Panc1 (cell line): ENCODE results near the gene KLHL26.

Source experiments
- POLR2AphosphoS5 ChIP-seq: IDR thresholded peaks from 2 replicates; pipeline ENCODE4 v1.6.1; 2012; ENCODE audit warnings: mild to moderate bottlenecking, low read depth, low read length, moderate library complexity
- TF ChIP-seq, protein P1 (sequence below): fragments of 450-650 bp; IDR thresholded peaks from 2 replicates; pipeline ENCODE4 v1.5.1; 2017; ENCODE audit warnings: mild to moderate bottlenecking

GRCh38 chr19:18654469-18654868 lies 17.6 kb downstream of the KLHL26 start:
- TF ChIP-seq, protein P1, sequence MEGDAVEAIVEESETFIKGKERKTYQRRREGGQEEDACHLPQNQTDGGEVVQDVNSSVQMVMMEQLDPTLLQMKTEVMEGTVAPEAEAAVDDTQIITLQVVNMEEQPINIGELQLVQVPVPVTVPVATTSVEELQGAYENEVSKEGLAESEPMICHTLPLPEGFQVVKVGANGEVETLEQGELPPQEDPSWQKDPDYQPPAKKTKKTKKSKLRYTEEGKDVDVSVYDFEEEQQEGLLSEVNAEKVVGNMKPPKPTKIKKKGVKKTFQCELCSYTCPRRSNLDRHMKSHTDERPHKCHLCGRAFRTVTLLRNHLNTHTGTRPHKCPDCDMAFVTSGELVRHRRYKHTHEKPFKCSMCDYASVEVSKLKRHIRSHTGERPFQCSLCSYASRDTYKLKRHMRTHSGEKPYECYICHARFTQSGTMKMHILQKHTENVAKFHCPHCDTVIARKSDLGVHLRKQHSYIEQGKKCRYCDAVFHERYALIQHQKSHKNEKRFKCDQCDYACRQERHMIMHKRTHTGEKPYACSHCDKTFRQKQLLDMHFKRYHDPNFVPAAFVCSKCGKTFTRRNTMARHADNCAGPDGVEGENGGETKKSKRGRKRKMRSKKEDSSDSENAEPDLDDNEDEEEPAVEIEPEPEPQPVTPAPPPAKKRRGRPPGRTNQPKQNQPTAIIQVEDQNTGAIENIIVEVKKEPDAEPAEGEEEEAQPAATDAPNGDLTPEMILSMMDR, result no peak
- no peak for TF ChIP-seq POLR2AphosphoS5
